ENCODE results near the gene NPFFR2.
"Not testable (repeated sequence)": the region's sequence is repeated elsewhere in the genome, so short reads cannot be mapped to it uniquely, and the experiment has no call there.

The NPFFR2 gene

GRCh38 chr4:72076562-72076961, 44.8 kb downstream of the NPFFR2 start:
- no peak for TF ChIP-seq CTCF (IDR thresholded peaks at IDR 0.05; ENCODE audit: borderline replicate concordance, insufficient read depth, low read depth, low read length)
- no peak overlapping the region for H3K4me3 ChIP-seq (ENCODE audit: low read depth, low read length)

- H3K4me3 ChIP-seq (ENCODE audit: low read depth, low read length), result no peak overlapping the region
- TF ChIP-seq CTCF (IDR thresholded peaks at IDR 0.05; ENCODE audit: borderline replicate concordance, insufficient read depth, low read depth, low read length), result no peak
Measured at GRCh38 chr4:72077346-72077745, 45.5 kb downstream of the NPFFR2 start.

DNA sequence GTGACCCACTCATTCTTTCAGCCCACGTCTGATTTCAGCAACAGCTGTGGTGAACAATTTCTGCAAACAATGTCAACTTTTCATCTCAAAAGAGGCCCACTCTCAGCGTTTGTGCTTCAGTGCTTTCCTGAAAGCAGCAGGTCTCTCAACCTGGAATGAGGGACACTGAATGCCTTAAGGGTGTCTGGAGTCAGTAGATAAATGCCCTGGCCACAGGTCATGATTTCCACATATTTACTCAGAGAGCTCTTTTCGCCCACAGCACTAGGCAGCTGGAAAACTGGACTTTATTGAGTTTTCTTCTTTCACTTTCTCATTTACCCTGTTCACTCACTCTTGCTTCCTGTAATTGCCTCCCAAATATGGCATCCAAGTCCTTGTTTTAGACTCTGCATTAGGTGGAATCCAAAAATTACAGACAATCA, 52.8 kb downstream of the NPFFR2 start:
- no peak for TF ChIP-seq CTCF (IDR thresholded peaks at IDR 0.05; ENCODE audit: borderline replicate concordance, insufficient read depth, low read depth, low read length)
- H3K4me3 ChIP-seq (ENCODE audit: low read depth, low read length), result no peak overlapping the region

DNA sequence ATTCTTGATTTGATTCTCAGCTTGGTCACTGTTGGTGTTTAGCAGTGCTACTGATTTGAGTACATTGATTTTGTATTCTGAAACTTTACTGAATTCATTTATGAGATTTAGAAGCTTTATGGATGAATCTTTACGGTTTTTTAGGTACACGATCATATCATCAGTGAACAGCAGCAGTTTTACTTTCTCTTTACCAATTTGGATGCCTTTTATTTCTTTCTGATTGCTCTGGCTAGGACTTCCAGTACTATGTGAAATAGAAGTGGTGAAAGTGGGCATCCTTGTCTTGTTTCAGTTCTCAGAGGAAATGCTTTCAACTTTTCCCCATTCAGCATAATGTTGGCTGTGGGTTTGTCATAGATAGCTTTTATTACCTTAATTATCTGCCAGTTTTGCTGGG, 58.8 kb downstream of the NPFFR2 start:
- H3K4me3 ChIP-seq (ENCODE audit: low read depth, low read length), result not testable (repeated sequence)

DNA sequence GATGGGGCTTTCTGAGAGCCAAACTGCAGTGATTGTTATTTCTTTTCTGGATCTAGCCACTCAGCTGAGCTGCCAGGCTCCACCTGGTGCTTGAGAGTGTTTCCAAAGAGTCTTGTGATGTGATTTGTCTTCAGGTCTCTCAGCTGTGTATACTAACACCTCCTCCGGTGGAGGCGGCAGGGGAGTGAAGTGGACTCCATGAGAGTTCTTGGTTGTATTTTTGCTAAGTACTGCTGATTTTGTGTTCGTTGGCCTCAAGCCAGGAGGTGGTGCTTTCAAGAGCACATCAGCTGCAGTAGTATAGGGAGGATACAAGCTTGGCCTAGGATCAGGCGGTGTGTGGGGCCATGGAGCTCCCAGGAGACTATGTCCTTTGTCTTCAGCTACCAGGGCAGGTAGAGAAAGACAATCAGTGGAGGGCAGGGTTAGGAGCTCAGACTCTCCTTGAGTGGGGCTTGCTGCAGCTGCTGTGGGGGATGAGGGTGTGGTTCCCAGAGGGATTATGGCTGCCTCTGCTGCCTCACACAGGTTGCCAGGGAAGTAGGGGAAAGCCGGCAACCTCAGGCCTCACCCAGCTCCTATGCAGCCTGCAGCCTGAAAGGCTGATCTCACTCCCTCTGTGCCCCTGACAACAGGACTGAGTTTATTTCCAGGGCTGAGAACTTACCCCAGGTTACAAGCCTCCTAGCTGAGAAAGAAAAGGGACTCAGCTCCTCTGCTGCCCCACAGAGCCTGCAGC, 62.4 kb downstream of the NPFFR2 start:
- no peak overlapping the region for H3K4me3 ChIP-seq (ENCODE audit: low read depth, low read length)
- TF ChIP-seq CTCF (IDR thresholded peaks at IDR 0.05; ENCODE audit: borderline replicate concordance, insufficient read depth, low read depth, low read length), result no peak

DNA sequence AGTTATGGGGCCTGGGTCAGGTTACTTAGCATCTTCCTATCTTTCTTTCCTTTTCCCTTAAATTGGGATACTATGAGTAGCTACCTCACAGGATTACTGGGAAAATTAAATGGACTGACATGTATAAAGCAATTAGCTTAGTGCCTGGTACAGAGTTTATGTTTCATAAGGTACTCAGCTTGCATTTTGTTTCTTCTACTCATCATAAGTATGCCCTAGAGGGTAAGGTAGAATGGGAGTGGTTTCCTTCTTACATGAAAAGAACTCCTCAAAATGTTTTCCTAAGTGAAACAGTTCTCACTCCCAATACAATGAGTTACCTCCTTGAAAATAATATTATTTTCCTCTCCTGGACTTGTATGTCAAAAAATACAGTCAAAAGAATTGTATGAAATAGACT, 75.7 kb downstream of the NPFFR2 start:
- H3K4me3 ChIP-seq (ENCODE audit: low read depth, low read length), result no peak overlapping the region
- no peak for TF ChIP-seq CTCF (IDR thresholded peaks at IDR 0.05; ENCODE audit: borderline replicate concordance, insufficient read depth, low read depth, low read length)

DNA sequence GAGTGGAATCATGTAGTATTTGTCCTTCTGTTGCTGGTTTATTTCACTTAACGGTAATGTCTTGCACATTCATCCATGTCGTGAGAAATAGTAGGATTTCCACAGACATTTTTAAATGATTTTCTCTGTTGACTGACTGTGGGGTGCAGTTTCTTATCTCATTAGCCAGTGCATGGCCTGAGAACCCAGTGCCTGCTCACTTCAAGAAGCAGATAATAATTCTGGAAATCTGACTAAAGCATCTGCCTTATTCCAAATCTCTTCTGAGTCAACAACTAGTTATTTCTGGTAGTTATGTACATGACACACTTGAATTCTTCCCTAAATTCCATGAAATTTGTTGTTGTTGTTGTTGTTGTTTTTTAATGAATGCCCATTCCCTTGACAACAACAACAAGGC, 77.6 kb downstream of the NPFFR2 start:
- H3K4me3 ChIP-seq (ENCODE audit: low read depth, low read length), result no peak overlapping the region
- no peak for TF ChIP-seq CTCF (IDR thresholded peaks at IDR 0.05; ENCODE audit: borderline replicate concordance, insufficient read depth, low read depth, low read length)

Data from GM12875 (cell line).